Gastroesophageal sphincter (tissue), 3 donors: ENCODE data around the gene ARHGAP23.
A peak's percentile ranks its signal among the peaks of the same experiment; 100 is the strongest.

ENCODE experiments used
- EP300 ChIP-seq: sonication (generic); formaldehyde crosslinking; IDR thresholded peaks from one replicate; pipeline ENCODE4 v1.6.1; 2017; ENCODE audit warnings: antibody characterized with exemption, mild to moderate bottlenecking
- POLR2A ChIP-seq, 2 donors: fragments of 450-650 bp; IDR thresholded peaks; one replicate each; pipeline ENCODE4 v1.6.1; 2017; ENCODE audit warnings: antibody characterized with exemption in 2 of 2, mild to moderate bottlenecking in 2 of 2, moderate library complexity in 1 of 2
- TF ChIP-seq, protein P1 (sequence below), 4 experiments: fragments of 200-600 bp in 2 of 4; fragments of 450-650 bp in 2 of 4; sonication (generic) in 1 of 4; IDR thresholded peaks; one replicate each; pipeline ENCODE4 v1.5.1; 2017 to 2019; ENCODE audit warnings: antibody characterized with exemption in 4 of 4, mild to moderate bottlenecking in 2 of 4, moderate library complexity in 2 of 4

- TF ChIP-seq POLR2A (IDR thresholded peaks at IDR 0.05) (peak; percentile 25 to 42), EP300 (no peak)
- TF ChIP-seq, protein P1, sequence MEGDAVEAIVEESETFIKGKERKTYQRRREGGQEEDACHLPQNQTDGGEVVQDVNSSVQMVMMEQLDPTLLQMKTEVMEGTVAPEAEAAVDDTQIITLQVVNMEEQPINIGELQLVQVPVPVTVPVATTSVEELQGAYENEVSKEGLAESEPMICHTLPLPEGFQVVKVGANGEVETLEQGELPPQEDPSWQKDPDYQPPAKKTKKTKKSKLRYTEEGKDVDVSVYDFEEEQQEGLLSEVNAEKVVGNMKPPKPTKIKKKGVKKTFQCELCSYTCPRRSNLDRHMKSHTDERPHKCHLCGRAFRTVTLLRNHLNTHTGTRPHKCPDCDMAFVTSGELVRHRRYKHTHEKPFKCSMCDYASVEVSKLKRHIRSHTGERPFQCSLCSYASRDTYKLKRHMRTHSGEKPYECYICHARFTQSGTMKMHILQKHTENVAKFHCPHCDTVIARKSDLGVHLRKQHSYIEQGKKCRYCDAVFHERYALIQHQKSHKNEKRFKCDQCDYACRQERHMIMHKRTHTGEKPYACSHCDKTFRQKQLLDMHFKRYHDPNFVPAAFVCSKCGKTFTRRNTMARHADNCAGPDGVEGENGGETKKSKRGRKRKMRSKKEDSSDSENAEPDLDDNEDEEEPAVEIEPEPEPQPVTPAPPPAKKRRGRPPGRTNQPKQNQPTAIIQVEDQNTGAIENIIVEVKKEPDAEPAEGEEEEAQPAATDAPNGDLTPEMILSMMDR (IDR thresholded peaks at IDR 0.05): no peak
Observed at GRCh38 chr17:38454532-38454931, 26.3 kb downstream of the ARHGAP23 start.
